Adrenal gland (tissue), 12 donors: ENCODE measurements around the gene ATPAF2. TPM values are rescaled to one million over a fixed set of nuclear protein-coding genes. Genes with fewer than 3 reads are reported as not detected.

Experiments
- DNase-seq, 7 donors: peaks; one replicate each; pipeline ENCODE4 v3.0.0-alpha.2; 2019 to 2020
- H3K27ac ChIP-seq, 5 donors: fragments of 200-600 bp; sonication (generic) in 4 of 5; 1 replicate in 3 of 5; 2 replicates in 2 of 5; pipeline versions ENCODE4 v1.5.1 to v1.8.0; 2016 to 2020; ENCODE audit warnings: mild to moderate bottlenecking in 1 of 5
- H3K27me3 ChIP-seq: fragments of 200-600 bp; 2 replicates; pipeline ENCODE4 v1.8.0; 2021
- H3K36me3 ChIP-seq, 2 donors: fragments of 200-600 bp; replicated peaks in 1 of 2; 1 replicate in 1 of 2; 2 replicates in 1 of 2; pipeline versions ENCODE4 v1.5.1 to v1.8.0; 2018 to 2022
- H3K4me1 ChIP-seq, 2 donors: fragments of 200-600 bp; replicated peaks in 1 of 2; 1 replicate in 1 of 2; 2 replicates in 1 of 2; pipeline versions ENCODE4 v1.5.1 to v1.8.0; 2018 to 2021
- H3K4me3 ChIP-seq, 4 donors: fragments of 200-600 bp; sonication (generic) in 3 of 4; one replicate each; pipeline ENCODE4 v1.5.1; 2016 to 2018
- H3K9me3 ChIP-seq, 3 donors: fragments of 200-600 bp; sonication (generic) in 1 of 3; replicated peaks in 1 of 3; 1 replicate in 2 of 3; 2 replicates in 1 of 3; pipeline versions ENCODE4 v1.5.1 to v1.8.0; 2016 to 2021
- POLR2A ChIP-seq, 2 donors: fragments of 450-650 bp; IDR thresholded peaks; one replicate each; pipeline ENCODE4 v1.6.1; 2017; ENCODE audit warnings: antibody characterized with exemption in 2 of 2, mild to moderate bottlenecking in 2 of 2, moderate library complexity in 1 of 2
- WGBS, 4 donors: extraction: QIAGEN DNeasy Blood & Tissue Kit in 2 of 4; methylation state at CpG; one replicate each; pipeline versions ENCODE4 v1.1.5 to v1.1.7; 2013 to 2017; 5-methylcytosine and 5-hydroxymethylcytosine counted together
- intact Hi-C, 2 donors: fragments of 100-400 bp; cut with DNase I; formaldehyde crosslinking; loops; one replicate each; pipeline versions ENCODE4 v1.14.1 to v1.15.0; 2022 to 2023
- polyA plus RNA-seq, 3 donors: library from polyadenylated mRNA; stranded (reverse); fragments of 200-250 nt in 2 of 3; fragments of 350-450 nt in 1 of 3; fragmentation: Illumina TruSeq in 1 of 3; extraction: RNeasy Lipid Tissue Mini Kit (QIAGEN cat#74804) in 1 of 3; gene quantifications; one replicate each; pipeline ENCODE4 v1.2.3, GENCODE V29; 2013 to 2014
- total RNA-seq, 9 donors: library from RNA; depleted of rRNA in 4 of 9; stranded (reverse); fragments of >200 nt in 4 of 9; fragments of 120-200 nt in 1 of 9; fragmentation: NEBNext Ultra II Directional in 1 of 9; extraction: Animal tissue kit (Norgen Biotek cat#: 25700) in 1 of 9; gene quantifications; one replicate each; pipeline versions ENCODE4 v1.1.0 to v1.2.4, GENCODE V29; 2013 to 2023
- TF ChIP-seq, protein P1 (sequence below), 6 experiments: fragments of 450-650 bp in 4 of 6; fragments of 200-600 bp in 2 of 6; sonication (generic) in 1 of 6; IDR thresholded peaks; 1 replicate in 5 of 6; 2 replicates in 1 of 6; pipeline versions ENCODE4 v1.5.1 to v1.8.0; 2016 to 2021; ENCODE audit warnings: antibody characterized with exemption in 6 of 6, mild to moderate bottlenecking in 2 of 6, moderate library complexity in 1 of 6
- donor health status: healthy with polysubstance abuse.
- donor health status: Bipolar disorder and iron deficiency.
- donor health status: DM: yes; HTN: yes; CAD: no.
- donor health status: DM: no; HTN: no; CAD: no.
- donor health status: DM: no; HTN: no; CAD: no.
- donor health status: DM: yes; HTN: yes; CAD: no.

Gene ATPAF2
- total and polyA plus RNA-seq, 12 donors: 32.5 to 68.6 (median 45.4) TPM

DNA sequence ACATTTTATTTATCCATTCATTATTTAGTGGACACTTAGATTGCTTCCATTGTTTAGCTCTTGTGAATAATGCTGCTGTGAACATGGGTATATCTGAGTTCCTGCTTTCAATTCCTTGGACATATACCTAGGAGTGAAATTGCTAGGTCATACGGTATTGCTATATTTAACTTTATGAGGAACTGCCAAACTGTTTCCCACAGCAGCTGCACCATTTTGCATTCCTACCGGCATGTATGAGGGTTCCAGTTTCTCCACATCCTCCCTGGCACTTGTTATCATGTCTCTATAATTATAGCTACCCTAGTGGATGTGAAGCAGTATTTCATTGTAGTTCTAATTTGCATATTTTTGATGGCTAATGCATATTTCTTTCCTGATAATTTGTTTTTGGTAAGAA is 25.1 kb upstream of the ATPAF2 start:
- Histone ChIP-seq H3K36me3 (peaks cover 0 to 49% of the 10 kb centered on the region in 2 donors), H3K27ac (no peak overlapping the region), H3K9me3 (no peaks in the 10 kb centered on the region), H3K4me3 (no peak overlapping the region), H3K4me1 (no peaks in the 10 kb centered on the region), H3K27me3 (no peaks in the 10 kb centered on the region)
- 67 to 83% (median 77%) methylated on average over 2 of the region's 2 CpGs for WGBS, 4 donors
- TF ChIP-seq, protein P1, sequence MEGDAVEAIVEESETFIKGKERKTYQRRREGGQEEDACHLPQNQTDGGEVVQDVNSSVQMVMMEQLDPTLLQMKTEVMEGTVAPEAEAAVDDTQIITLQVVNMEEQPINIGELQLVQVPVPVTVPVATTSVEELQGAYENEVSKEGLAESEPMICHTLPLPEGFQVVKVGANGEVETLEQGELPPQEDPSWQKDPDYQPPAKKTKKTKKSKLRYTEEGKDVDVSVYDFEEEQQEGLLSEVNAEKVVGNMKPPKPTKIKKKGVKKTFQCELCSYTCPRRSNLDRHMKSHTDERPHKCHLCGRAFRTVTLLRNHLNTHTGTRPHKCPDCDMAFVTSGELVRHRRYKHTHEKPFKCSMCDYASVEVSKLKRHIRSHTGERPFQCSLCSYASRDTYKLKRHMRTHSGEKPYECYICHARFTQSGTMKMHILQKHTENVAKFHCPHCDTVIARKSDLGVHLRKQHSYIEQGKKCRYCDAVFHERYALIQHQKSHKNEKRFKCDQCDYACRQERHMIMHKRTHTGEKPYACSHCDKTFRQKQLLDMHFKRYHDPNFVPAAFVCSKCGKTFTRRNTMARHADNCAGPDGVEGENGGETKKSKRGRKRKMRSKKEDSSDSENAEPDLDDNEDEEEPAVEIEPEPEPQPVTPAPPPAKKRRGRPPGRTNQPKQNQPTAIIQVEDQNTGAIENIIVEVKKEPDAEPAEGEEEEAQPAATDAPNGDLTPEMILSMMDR (IDR thresholded peaks at IDR 0.05): no peak
- TF ChIP-seq POLR2A (IDR thresholded peaks at IDR 0.05): no peak
- no peak for DNase-seq
- intact Hi-C loops: no loop called here

GRCh38 chr17:18059283-18059682 is 20.3 kb upstream of the ATPAF2 start:
- H3K4me1 ChIP-seq: no peaks in the 10 kb centered on the region
- TF ChIP-seq, protein P1 (IDR thresholded peaks at IDR 0.05): no peak
- TF ChIP-seq POLR2A (IDR thresholded peaks at IDR 0.05): no peak
- H3K36me3 ChIP-seq: peaks cover 0 to 49% of the 10 kb centered on the region in 2 donors
- no peak for DNase-seq
- H3K4me3 ChIP-seq: no peak overlapping the region
- WGBS, 4 donors: 40 to 63% (median 47%) methylated on average over 5 of the region's 5 CpGs
- H3K27ac ChIP-seq: no peak overlapping the region
- H3K9me3 ChIP-seq: no peaks in the 10 kb centered on the region
- H3K27me3 ChIP-seq: no peaks in the 10 kb centered on the region
- intact Hi-C loops: no loop called here

- intact Hi-C loops: no loop called here
- DNase-seq: no peak
- H3K4me3 ChIP-seq: no peak overlapping the region
- H3K4me1 ChIP-seq: no peaks in the 10 kb centered on the region
- TF ChIP-seq, protein P1 (IDR thresholded peaks at IDR 0.05): no peak
- no peak for TF ChIP-seq POLR2A (IDR thresholded peaks at IDR 0.05)
- H3K27me3 ChIP-seq: no peaks in the 10 kb centered on the region
- peaks cover 0 to 27% of the 10 kb centered on the region in 2 donors for H3K36me3 ChIP-seq
- H3K9me3 ChIP-seq: no peaks in the 10 kb centered on the region
- H3K27ac ChIP-seq: no peak overlapping the region
- WGBS, 4 donors: 85 to 93% (median 86%) methylated on average over 3 of the region's 3 CpGs
Measured at GRCh38 chr17:18056214-18056613, 17.2 kb upstream of the ATPAF2 start.

DNA sequence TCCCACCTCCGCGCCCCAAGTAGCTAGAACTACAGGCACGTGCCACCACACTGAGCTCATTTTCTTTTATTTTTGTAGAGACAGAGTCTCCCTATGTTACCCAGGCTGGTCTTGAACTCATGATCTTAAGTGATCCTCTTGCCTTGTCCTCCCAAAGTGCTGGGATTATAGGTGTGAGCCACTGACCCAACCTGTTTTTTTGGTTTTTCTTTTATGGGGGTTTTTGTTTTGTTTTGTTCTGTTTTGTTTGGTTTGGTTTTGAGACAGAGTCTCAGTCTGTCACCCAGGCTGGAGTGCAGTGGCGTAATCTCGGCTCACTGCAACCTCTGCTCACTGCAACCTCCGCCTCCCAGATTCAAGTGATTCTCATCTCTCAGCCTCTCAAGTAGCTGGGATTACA is 16.6 kb upstream of the ATPAF2 start:
- Histone ChIP-seq H3K4me3 (no peak overlapping the region), H3K4me1 (no peaks in the 10 kb centered on the region), H3K27me3 (no peaks in the 10 kb centered on the region), H3K9me3 (no peaks in the 10 kb centered on the region), H3K27ac (no peak overlapping the region), H3K36me3 (peaks cover 0 to 23% of the 10 kb centered on the region in 2 donors)
- WGBS, 4 donors: 94 to 95% (median 95%) methylated on average over 6 of the region's 6 CpGs
- intact Hi-C loops: no loop called here
- DNase-seq: no peak
- TF ChIP-seq, protein P1 (IDR thresholded peaks at IDR 0.05): no peak
- TF ChIP-seq POLR2A (IDR thresholded peaks at IDR 0.05): no peak
